ENCODE measurements around the gene NYNRIN. TPM values are rescaled to one million over a fixed set of nuclear protein-coding genes. Genes with fewer than 3 reads are reported as not detected.

Gene NYNRIN
- total RNA-seq, 4 donors from 2014 or later: 8.0 to 21.2 (median 13.4) TPM

GRCh38 chr14:24389226-24389848 is 9.5 kb upstream of the NYNRIN start:
- no peak for DNase-seq (ENCODE audit: extremely low spot score)
- Histone ChIP-seq H3K27ac (replicated peaks in 1 of 4) (no peak overlapping the region), H3K4me1 (peaks cover 0 to 4% (median 0%) of the 10 kb centered on the region in 4 donors), H3K27me3 (peaks cover 0 to 4% (median 0%) of the 10 kb centered on the region in 4 donors), H3K36me3 (no peaks in the 10 kb centered on the region), H3K4me3 (no peak overlapping the region), H3K9me3 (no peaks in the 10 kb centered on the region)
- WGBS: 64% methylated on average over 11 of the region's 11 CpGs
- intact Hi-C loops (cut with DNase I): no loop called here
- TF ChIP-seq POLR2A (IDR thresholded peaks at IDR 0.05; ENCODE audit: low read depth) (no peak), CTCF (IDR thresholded peaks at IDR 0.05) (no peak), POLR2AphosphoS5 (IDR thresholded peaks at IDR 0.05) (no peak), EP300 (IDR thresholded peaks at IDR 0.05) (no peak)

- no peak overlapping the region for H3K4me3 ChIP-seq
- 70% methylated on average over 6 of the region's 6 CpGs for WGBS
- H3K27me3 ChIP-seq: peaks cover 0 to 4% (median 0%) of the 10 kb centered on the region in 4 donors
- no peaks in the 10 kb centered on the region for H3K9me3 ChIP-seq
- no peak for DNase-seq (ENCODE audit: extremely low spot score)
- no peak overlapping the region for H3K27ac ChIP-seq (replicated peaks in 1 of 4)
- TF ChIP-seq CTCF (IDR thresholded peaks at IDR 0.05) (no peak), POLR2A (IDR thresholded peaks at IDR 0.05; ENCODE audit: low read depth) (no peak), POLR2AphosphoS5 (IDR thresholded peaks at IDR 0.05) (no peak), EP300 (IDR thresholded peaks at IDR 0.05) (no peak)
- intact Hi-C loops (cut with DNase I): no loop called here
- H3K4me1 ChIP-seq: peaks cover 0 to 4% (median 0%) of the 10 kb centered on the region in 4 donors
- no peaks in the 10 kb centered on the region for H3K36me3 ChIP-seq
Measured at GRCh38 chr14:24390701-24391468, 7.9 kb upstream of the NYNRIN start.

GRCh38 chr14:24392325-24393091 is 6.3 kb upstream of the NYNRIN start:
- Histone ChIP-seq H3K36me3 (no peaks in the 10 kb centered on the region), H3K4me3 (no peak overlapping the region), H3K27ac (replicated peaks in 1 of 4) (no peak overlapping the region), H3K4me1 (peaks cover 0 to 4% (median 0%) of the 10 kb centered on the region in 4 donors), H3K27me3 (peaks cover 0 to 4% (median 0%) of the 10 kb centered on the region in 4 donors), H3K9me3 (no peaks in the 10 kb centered on the region)
- TF ChIP-seq POLR2AphosphoS5 (IDR thresholded peaks at IDR 0.05) (no peak), POLR2A (IDR thresholded peaks at IDR 0.05; ENCODE audit: low read depth) (no peak), EP300 (IDR thresholded peaks at IDR 0.05) (no peak), CTCF (IDR thresholded peaks at IDR 0.05) (no peak)
- intact Hi-C loops (cut with DNase I): no loop called here
- 73% methylated on average over 8 of the region's 8 CpGs for WGBS
- no peak for DNase-seq (ENCODE audit: extremely low spot score)

GRCh38 chr14:24394275-24394674 is 4.5 kb upstream of the NYNRIN start:
- peaks cover 9 to 21% (median 16%) of the 10 kb centered on the region in 4 donors for H3K4me1 ChIP-seq
- H3K27ac ChIP-seq (replicated peaks in 1 of 4): no peak overlapping the region
- 52% methylated on average over 3 of the region's 3 CpGs for WGBS
- no peak overlapping the region for H3K4me3 ChIP-seq
- TF ChIP-seq CTCF (IDR thresholded peaks at IDR 0.05): no peak
- no peak for TF ChIP-seq POLR2A (IDR thresholded peaks at IDR 0.05; ENCODE audit: low read depth)
- TF ChIP-seq EP300 (IDR thresholded peaks at IDR 0.05): no peak
- TF ChIP-seq POLR2AphosphoS5 (IDR thresholded peaks at IDR 0.05): no peak
- intact Hi-C loops (cut with DNase I): no loop called here
- DNase-seq (ENCODE audit: extremely low spot score): no peak
- H3K9me3 ChIP-seq: no peaks in the 10 kb centered on the region
- H3K36me3 ChIP-seq: no peaks in the 10 kb centered on the region
- peaks cover 0 to 4% (median 0%) of the 10 kb centered on the region in 4 donors for H3K27me3 ChIP-seq

Data from esophagus muscularis mucosa (tissue), 4 donors.